Superior temporal gyrus (tissue), 1 donor: Measurements from ENCODE around the gene TEKTIP1.

Source experiments
- DNase-seq: peaks from one replicate; pipeline ENCODE4 v3.0.0-alpha.2; 2016; ENCODE audit errors: extremely low spot score

TEKTIP1 gene

GRCh38 chr19:3538965-3539755 lies at the start of gene TEKTIP1:
Gene TEKTIP1, plus strand, starts transcription at chr19:3539174. Its CDS starts 4 bp downstream, at chr19:3539178.
- DNase-seq = peak; percentile 18

GRCh38 chr19:3491396-3492119 lies 47.4 kb upstream of the TEKTIP1 start:
- DNase-seq = no peak

GRCh38 chr19:3492131-3492839 lies 46.7 kb upstream of the TEKTIP1 start:
- DNase-seq = no peak

- DNase-seq = no peak
Measured at GRCh38 chr19:3492919-3493318, 46.1 kb upstream of the TEKTIP1 start.

GRCh38 chr19:3493651-3494050 lies 45.3 kb upstream of the TEKTIP1 start:
- DNase-seq = no peak

GRCh38 chr19:3494051-3494450 lies 44.9 kb upstream of the TEKTIP1 start:
- DNase-seq = peak; percentile 95

- peak; percentile 39 for DNase-seq
Measured at GRCh38 chr19:3494559-3494958, 44.4 kb upstream of the TEKTIP1 start.

GRCh38 chr19:3496392-3497273 lies 42.3 kb upstream of the TEKTIP1 start:
- no peak for DNase-seq

- DNase-seq = no peak
Measured at GRCh38 chr19:3497757-3498520, 41.0 kb upstream of the TEKTIP1 start.

- no peak for DNase-seq
Measured at GRCh38 chr19:3499738-3500428, 39.1 kb upstream of the TEKTIP1 start.

- peak; percentile 99 for DNase-seq
Measured at GRCh38 chr19:3500429-3501101, 38.4 kb upstream of the TEKTIP1 start, which contains the start of gene DOHH. Gene DOHH, minus strand, starts transcription at chr19:3500674. Its CDS starts 3,860 bp downstream, at chr19:3496814.

- DNase-seq = no peak
Measured at GRCh38 chr19:3501780-3502179, 37.2 kb upstream of the TEKTIP1 start.

- no peak for DNase-seq
Measured at GRCh38 chr19:3503036-3503572, 35.9 kb upstream of the TEKTIP1 start.

GRCh38 chr19:3504735-3505134 lies 34.2 kb upstream of the TEKTIP1 start:
- no peak for DNase-seq

GRCh38 chr19:3505598-3506383 lies 33.2 kb upstream of the TEKTIP1 start, which contains the start of gene FZR1:
Gene FZR1, plus strand, starts transcription at chr19:3506311. Its CDS starts 16,679 bp downstream, at chr19:3522990.
- DNase-seq = peak; percentile 98

- DNase-seq = no peak
Measured at GRCh38 chr19:3506384-3507340, 32.3 kb upstream of the TEKTIP1 start.
